ENCODE data around the gene CLEC2A.

GRCh38 chr12:9961901-9962300, 29.7 kb upstream of the CLEC2A start:
- TF ChIP-seq CTCF (IDR thresholded peaks at IDR 0.05): no peak
- no peak for TF ChIP-seq TCF7L2 (IDR thresholded peaks at IDR 0.05; ENCODE audit: low read depth, low read length)
- TF ChIP-seq, protein P1, sequence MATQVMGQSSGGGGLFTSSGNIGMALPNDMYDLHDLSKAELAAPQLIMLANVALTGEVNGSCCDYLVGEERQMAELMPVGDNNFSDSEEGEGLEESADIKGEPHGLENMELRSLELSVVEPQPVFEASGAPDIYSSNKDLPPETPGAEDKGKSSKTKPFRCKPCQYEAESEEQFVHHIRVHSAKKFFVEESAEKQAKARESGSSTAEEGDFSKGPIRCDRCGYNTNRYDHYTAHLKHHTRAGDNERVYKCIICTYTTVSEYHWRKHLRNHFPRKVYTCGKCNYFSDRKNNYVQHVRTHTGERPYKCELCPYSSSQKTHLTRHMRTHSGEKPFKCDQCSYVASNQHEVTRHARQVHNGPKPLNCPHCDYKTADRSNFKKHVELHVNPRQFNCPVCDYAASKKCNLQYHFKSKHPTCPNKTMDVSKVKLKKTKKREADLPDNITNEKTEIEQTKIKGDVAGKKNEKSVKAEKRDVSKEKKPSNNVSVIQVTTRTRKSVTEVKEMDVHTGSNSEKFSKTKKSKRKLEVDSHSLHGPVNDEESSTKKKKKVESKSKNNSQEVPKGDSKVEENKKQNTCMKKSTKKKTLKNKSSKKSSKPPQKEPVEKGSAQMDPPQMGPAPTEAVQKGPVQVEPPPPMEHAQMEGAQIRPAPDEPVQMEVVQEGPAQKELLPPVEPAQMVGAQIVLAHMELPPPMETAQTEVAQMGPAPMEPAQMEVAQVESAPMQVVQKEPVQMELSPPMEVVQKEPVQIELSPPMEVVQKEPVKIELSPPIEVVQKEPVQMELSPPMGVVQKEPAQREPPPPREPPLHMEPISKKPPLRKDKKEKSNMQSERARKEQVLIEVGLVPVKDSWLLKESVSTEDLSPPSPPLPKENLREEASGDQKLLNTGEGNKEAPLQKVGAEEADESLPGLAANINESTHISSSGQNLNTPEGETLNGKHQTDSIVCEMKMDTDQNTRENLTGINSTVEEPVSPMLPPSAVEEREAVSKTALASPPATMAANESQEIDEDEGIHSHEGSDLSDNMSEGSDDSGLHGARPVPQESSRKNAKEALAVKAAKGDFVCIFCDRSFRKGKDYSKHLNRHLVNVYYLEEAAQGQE (IDR thresholded peaks at IDR 0.05; ENCODE audit: insufficient read depth in 1 of 2, low read depth in 2 of 2, low read length in 1 of 2): no peak
